ENCODE measurements around the gene ZNF12.

DNA sequence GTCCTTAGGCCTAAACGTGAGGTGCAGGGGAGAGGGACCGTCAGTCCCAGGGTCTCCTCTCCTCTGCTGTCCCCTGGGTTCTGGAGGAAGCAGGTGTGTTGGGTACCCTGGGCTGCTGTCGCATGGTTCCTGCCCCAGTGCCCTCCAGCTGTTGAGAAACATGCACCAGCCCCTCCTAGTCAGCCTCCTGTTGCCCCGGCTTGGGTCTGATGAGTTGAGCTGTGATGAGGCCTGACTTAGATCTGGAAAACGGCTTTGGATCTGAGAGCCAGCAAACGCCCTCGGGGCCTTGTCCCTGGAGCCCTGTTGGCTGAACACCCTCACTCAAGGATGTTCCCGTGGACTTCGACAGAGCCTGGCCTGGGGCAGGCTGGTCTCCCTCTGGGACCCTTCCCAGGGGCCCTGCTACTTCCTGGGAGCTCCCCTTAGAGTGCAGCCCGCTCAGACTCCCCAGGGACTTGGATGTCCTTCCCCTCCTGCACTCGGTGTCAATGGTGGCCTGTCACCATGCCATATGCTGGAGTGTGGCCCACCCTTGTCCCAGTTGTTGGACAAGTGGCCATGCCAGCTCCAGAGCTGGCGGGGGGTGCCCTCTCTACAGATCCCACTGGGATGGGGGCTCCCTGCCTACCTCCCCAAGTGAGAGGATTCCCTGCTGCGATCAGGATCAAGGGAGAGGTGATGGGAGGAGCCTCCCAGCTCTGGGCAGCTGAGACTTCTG, 57.3 kb downstream of the ZNF12 start:
- no peak for TF ChIP-seq POLR2A (IDR thresholded peaks at IDR 0.05)
- TF ChIP-seq, protein P1, sequence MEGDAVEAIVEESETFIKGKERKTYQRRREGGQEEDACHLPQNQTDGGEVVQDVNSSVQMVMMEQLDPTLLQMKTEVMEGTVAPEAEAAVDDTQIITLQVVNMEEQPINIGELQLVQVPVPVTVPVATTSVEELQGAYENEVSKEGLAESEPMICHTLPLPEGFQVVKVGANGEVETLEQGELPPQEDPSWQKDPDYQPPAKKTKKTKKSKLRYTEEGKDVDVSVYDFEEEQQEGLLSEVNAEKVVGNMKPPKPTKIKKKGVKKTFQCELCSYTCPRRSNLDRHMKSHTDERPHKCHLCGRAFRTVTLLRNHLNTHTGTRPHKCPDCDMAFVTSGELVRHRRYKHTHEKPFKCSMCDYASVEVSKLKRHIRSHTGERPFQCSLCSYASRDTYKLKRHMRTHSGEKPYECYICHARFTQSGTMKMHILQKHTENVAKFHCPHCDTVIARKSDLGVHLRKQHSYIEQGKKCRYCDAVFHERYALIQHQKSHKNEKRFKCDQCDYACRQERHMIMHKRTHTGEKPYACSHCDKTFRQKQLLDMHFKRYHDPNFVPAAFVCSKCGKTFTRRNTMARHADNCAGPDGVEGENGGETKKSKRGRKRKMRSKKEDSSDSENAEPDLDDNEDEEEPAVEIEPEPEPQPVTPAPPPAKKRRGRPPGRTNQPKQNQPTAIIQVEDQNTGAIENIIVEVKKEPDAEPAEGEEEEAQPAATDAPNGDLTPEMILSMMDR (IDR thresholded peaks at IDR 0.05), result no peak
